HepG2 (cell line): ENCODE data around the gene CALM1. TPM values are rescaled to one million over a fixed set of nuclear protein-coding genes. Genes with fewer than 3 reads are reported as not detected.

ENCODE experiments used
- ATF1 ChIP-seq: IDR thresholded peaks from 2 replicates; pipeline ENCODE4 v1.6.1; 2016; ENCODE audit warnings: mild to moderate bottlenecking, control low read depth
- ATF3 ChIP-seq: sonication (generic); formaldehyde crosslinking; IDR thresholded peaks from 2 replicates; pipeline ENCODE4 v1.4.0; 2020; ENCODE audit warnings: missing genetic modification reagents
- ATM ChIP-seq: fragments of 450-650 bp; IDR thresholded peaks from 2 replicates; pipeline ENCODE4 v1.7.1; 2017; ENCODE audit warnings: mild to moderate bottlenecking, borderline replicate concordance
- CREB1 ChIP-seq, 2 experiments: fragments of 450-650 bp in 1 of 2; IDR thresholded peaks; 2 replicates each; pipeline ENCODE4 v1.6.1; 2016 to 2017; ENCODE audit warnings: control low read depth in 1 of 2, mild to moderate bottlenecking in 1 of 2, missing compliant biosample characterization in 1 of 2, missing genetic modification characterization in 1 of 2
- ELK4 ChIP-seq: sonication (generic); formaldehyde crosslinking; IDR thresholded peaks from 2 replicates; pipeline ENCODE4 v1.9.0; 2021; ENCODE audit warnings: missing genetic modification reagents, borderline replicate concordance
- FOXK2 ChIP-seq: fragments of 450-650 bp; IDR thresholded peaks from 2 replicates; pipeline ENCODE4 v1.6.1; 2016
- HCFC1 ChIP-seq: fragments of 150-350 bp; IDR thresholded peaks from 2 replicates; pipeline ENCODE4 v1.6.1; 2014; ENCODE audit warnings: low read depth, low read length
- HHEX ChIP-seq: IDR thresholded peaks from 2 replicates; pipeline ENCODE4 v1.6.1; 2016; ENCODE audit warnings: control low read depth
- HOXA7 ChIP-seq: sonication (generic); formaldehyde crosslinking; IDR thresholded peaks from 2 replicates; pipeline ENCODE4 v1.8.1; 2022; ENCODE audit warnings: mild to moderate bottlenecking, missing genetic modification reagents, moderate library complexity
- KDM5A ChIP-seq: fragments of 200-600 bp; sonication (generic); IDR thresholded peaks from 2 replicates; pipeline ENCODE4 v1.7.0; 2018; ENCODE audit warnings: antibody characterized with exemption, mild to moderate bottlenecking, low read length, borderline replicate concordance
- MAFF ChIP-seq: IDR thresholded peaks from 2 replicates; pipeline ENCODE4 v1.6.1; 2011; ENCODE audit warnings: low read depth, low read length, improper control_type of control experiment
- NR3C1 ChIP-seq: sonication (generic); formaldehyde crosslinking; IDR thresholded peaks from 2 replicates; pipeline ENCODE4 v1.4.0; 2020; ENCODE audit warnings: missing genetic modification reagents
- PAF1 ChIP-seq: IDR thresholded peaks from 2 replicates; pipeline ENCODE4 v1.6.1; 2016; ENCODE audit warnings: missing genetic modification reagents, missing compliant biosample characterization
- PAWR ChIP-seq: sonication (generic); formaldehyde crosslinking; IDR thresholded peaks from 2 replicates; pipeline ENCODE4 v1.4.0; 2020; ENCODE audit warnings: missing genetic modification reagents, mild to moderate bottlenecking, borderline replicate concordance
- POLR2G ChIP-seq: fragments of 200-400 bp; formaldehyde crosslinking; IDR thresholded peaks from 2 replicates; pipeline ENCODE4 v1.6.1; 2018; ENCODE audit warnings: mild to moderate bottlenecking, low read depth, low read length, moderate library complexity
- REXO4 ChIP-seq: sonication (generic); formaldehyde crosslinking; IDR thresholded peaks from 2 replicates; pipeline ENCODE4 v1.8.0; 2022; ENCODE audit warnings: missing genetic modification reagents, mild to moderate bottlenecking, borderline replicate concordance
- SIX4 ChIP-seq: sonication (generic); formaldehyde crosslinking; IDR thresholded peaks from 2 replicates; pipeline ENCODE4 v1.4.0; 2020; ENCODE audit warnings: missing genetic modification reagents
- SNAPC2 ChIP-seq: sonication (generic); formaldehyde crosslinking; IDR thresholded peaks from 2 replicates; pipeline ENCODE4 v1.8.1; 2022; ENCODE audit warnings: mild to moderate bottlenecking, missing genetic modification reagents
- XBP1 ChIP-seq: sonication (generic); formaldehyde crosslinking; IDR thresholded peaks from 2 replicates; pipeline ENCODE4 v1.5.0; 2020; ENCODE audit warnings: missing genetic modification reagents
- ZNF142 ChIP-seq: sonication (generic); formaldehyde crosslinking; IDR thresholded peaks from 2 replicates; pipeline ENCODE4 v1.4.0; 2020; ENCODE audit warnings: missing genetic modification reagents
- ZNF180 ChIP-seq: sonication (generic); formaldehyde crosslinking; IDR thresholded peaks from 2 replicates; pipeline ENCODE4 v1.4.0; 2020; ENCODE audit warnings: low read depth, missing genetic modification reagents, borderline replicate concordance
- ZNF335 ChIP-seq: sonication (generic); formaldehyde crosslinking; IDR thresholded peaks from 2 replicates; pipeline ENCODE4 v1.4.0; 2020; ENCODE audit warnings: missing genetic modification reagents
- ZNF510 ChIP-seq: sonication (generic); formaldehyde crosslinking; IDR thresholded peaks from 2 replicates; pipeline ENCODE4 v1.4.0; 2020; ENCODE audit warnings: low read depth, mild to moderate bottlenecking, missing genetic modification reagents
- ZNF672 ChIP-seq: sonication (generic); formaldehyde crosslinking; IDR thresholded peaks from 2 replicates; pipeline ENCODE4 v1.8.1; 2022; ENCODE audit warnings: missing genetic modification reagents
- ZNF75D ChIP-seq: sonication (generic); formaldehyde crosslinking; IDR thresholded peaks from 2 replicates; pipeline ENCODE4 v1.8.1; 2023; ENCODE audit warnings: missing genetic modification reagents, mild to moderate bottlenecking, borderline replicate concordance
- polyA plus RNA-seq, 8 experiments: library from polyadenylated mRNA; depleted of rRNA in 3 of 8; stranded (reverse) in 7 of 8; unstranded in 1 of 8; fragments of >200 nt; fragmentation: Illumina TruSeq in 4 of 8; extraction: Trizol in 4 of 8; gene quantifications; 2 replicates each; pipeline versions ENCODE4 v1.2.1 to v1.2.3, GENCODE V29; 2011 to 2016; ENCODE audit warnings: low read depth in 4 of 8, missing spikeins in 1 of 8, mixed read lengths in 1 of 8; ENCODE audit not compliant: insufficient read depth in 1 of 8
- total RNA-seq, 5 experiments: library from RNA; depleted of rRNA; stranded (reverse); fragments of >200 nt; fragmentation: Illumina TruSeq; extraction: Trizol; gene quantifications; 2 replicates each; pipeline ENCODE4 v1.2.3, GENCODE V29; 2016; ENCODE audit warnings: low read depth in 1 of 5

CALM1 gene
- total and polyA plus RNA-seq, 2 of the 13 experiments (the other 11 are each of a cell fraction or from before 2014, with no cell fraction given) = 110 to 238 TPM

- no peak for TF ChIP-seq REXO4 (CRISPR knock-in tag)
- TF ChIP-seq HHEX (CRISPR knock-in tag) = peak; percentile 58
- no peak for TF ChIP-seq ZNF75D (CRISPR knock-in tag)
- TF ChIP-seq ZNF510 (CRISPR knock-in tag) = peak; percentile 91; the same call in 1 of the 2 replicates
- no peak for TF ChIP-seq NR3C1
- peak; percentile 56; the same call in 1 of the 2 replicates for TF ChIP-seq ELK4
- TF ChIP-seq SNAPC2 = 0 out of 2 replicates have a peak, but pooled peaks have one; percentile 83
- TF ChIP-seq ZNF335 (CRISPR knock-in tag) = peak; percentile 92
- TF ChIP-seq SIX4 (CRISPR knock-in tag) = peak; percentile 73; the same call in 1 of the 2 replicates
- TF ChIP-seq PAF1 (CRISPR knock-in tag) = no peak
- TF ChIP-seq HCFC1 = peak; percentile 55; the same call in 1 of the 2 replicates
- peak; percentile 93 for TF ChIP-seq POLR2G
- 0 out of 2 replicates have a peak, but pooled peaks have one; percentile 11 for TF ChIP-seq ZNF180 (CRISPR knock-in tag)
- no peak; the same call in 1 of the 2 replicates for TF ChIP-seq XBP1
- TF ChIP-seq ATF1 (CRISPR knock-in tag) = peak; percentile 95
- no peak for TF ChIP-seq FOXK2
- TF ChIP-seq ZNF142 = peak; percentile 46
- peak; percentile 96 for TF ChIP-seq CREB1 (IDR thresholded peaks at IDR 0.05)
- peak; percentile 97 for TF ChIP-seq CREB1 (CRISPR knock-in tag; IDR thresholded peaks at IDR 0.05)
- TF ChIP-seq ATF3 = peak; percentile 84
- 0 out of 2 replicates have a peak, but pooled peaks have one; percentile 11 for TF ChIP-seq KDM5A
- no peak for TF ChIP-seq HOXA7 (CRISPR knock-in tag)
- TF ChIP-seq MAFF = no peak
- TF ChIP-seq ATM = no peak
- no peak for TF ChIP-seq PAWR (CRISPR knock-in tag)
- TF ChIP-seq ZNF672 = no peak
Observed at GRCh38 chr14:90383126-90383730, 13.6 kb upstream of the CALM1 start (continued).
